C4-2B (cell line): ENCODE data around the gene MINDY4.

Experiments
- CTCF ChIP-seq: fragments of 450-650 bp; conservative IDR thresholded peaks from 2 replicates; pipeline ENCODE4 v1.5.1; 2017; ENCODE audit warnings: mild to moderate bottlenecking
- ZFX ChIP-seq: fragments of 450-650 bp; IDR thresholded peaks from 2 replicates; pipeline ENCODE4 v1.6.1; 2017

- TF ChIP-seq CTCF (no peak), ZFX (no peak)
Measured at GRCh38 chr7:30927040-30927439, 155.8 kb downstream of the MINDY4 start.
